PC-9 (cell line): ENCODE results near the gene EFCAB7. TPM values are rescaled to one million over a fixed set of nuclear protein-coding genes. Genes with fewer than 3 reads are reported as not detected.

Experiments
- BruUV-seq: library from RNA; stranded (reverse); fragments of 400-500 nt; replicated peaks from 2 replicates; lab custom pipeline; 2021; lab: Mats Ljungman, UMichigan
- CTCF ChIA-PET: fragments of 300-600 bp; sonication (Branson Sonifier 250); formaldehyde crosslinking; loops from one replicate; lab custom pipeline; 2022; ENCODE audit warnings: antibody characterized with exemption; lab: Charles Lee
- POLR2A ChIA-PET: fragments of 300-600 bp; sonication (Branson Sonifier 250); formaldehyde crosslinking; loops from one replicate; lab custom pipeline; 2022; ENCODE audit warnings: antibody characterized with exemption; ENCODE audit not compliant: unreplicated experiment; lab: Charles Lee
- DNase-seq, 2 experiments: peaks; one replicate each; pipeline versions ENCODE4 v3.0.0 to v3.0.0-alpha.2; 2015 to 2022; ENCODE audit warnings: mixed read lengths in 1 of 2
- H2AFZ ChIP-seq: fragments of 200-600 bp; sonication (generic); 2 replicates; pipeline ENCODE4 v1.8.1; 2017; ENCODE audit warnings: antibody characterized with exemption
- H3F3A ChIP-seq: fragments of 200-600 bp; sonication (generic); 2 replicates; pipeline ENCODE4 v1.8.1; 2017; ENCODE audit warnings: antibody characterized with exemption, mild to moderate bottlenecking, low read depth; ENCODE audit not compliant: insufficient read depth
- H3K27ac ChIP-seq: fragments of 200-600 bp; sonication (generic); 2 replicates; pipeline ENCODE4 v1.6.1; 2016; ENCODE audit warnings: mixed run types
- H3K27me3 ChIP-seq: fragments of 200-600 bp; sonication (generic); 2 replicates; pipeline ENCODE4 v1.6.1; 2016; ENCODE audit warnings: low read depth, mixed run types; ENCODE audit not compliant: insufficient read depth
- H3K36me3 ChIP-seq: fragments of 200-600 bp; sonication (generic); 2 replicates; pipeline ENCODE4 v1.6.1; 2016; ENCODE audit warnings: low read depth, mixed run types
- H3K4me1 ChIP-seq: fragments of 200-600 bp; sonication (generic); replicated peaks from 2 replicates; pipeline ENCODE4 v1.6.1; 2016; ENCODE audit warnings: mixed run types; ENCODE audit not compliant: insufficient read depth
- H3K4me2 ChIP-seq: fragments of 200-600 bp; sonication (generic); 2 replicates; pipeline ENCODE4 v1.6.1; 2017; ENCODE audit warnings: mixed run types
- H3K4me3 ChIP-seq: fragments of 200-600 bp; sonication (generic); 2 replicates; pipeline ENCODE4 v1.6.1; 2016; ENCODE audit warnings: mixed run types
- H3K79me2 ChIP-seq: fragments of 200-600 bp; sonication (generic); 2 replicates; pipeline ENCODE4 v1.6.1; 2017; ENCODE audit warnings: low read depth, mixed run types
- H3K9me2 ChIP-seq: fragments of 200-600 bp; sonication (generic); 2 replicates; pipeline ENCODE4 v1.8.1; 2017; ENCODE audit warnings: mild to moderate bottlenecking; ENCODE audit not compliant: insufficient read depth
- H3K9me3 ChIP-seq: fragments of 200-600 bp; sonication (generic); 2 replicates; pipeline ENCODE4 v1.8.1; 2016; ENCODE audit warnings: low read depth; ENCODE audit not compliant: insufficient read depth
- H4K20me1 ChIP-seq: fragments of 200-600 bp; sonication (generic); 2 replicates; pipeline ENCODE4 v1.8.1; 2017; ENCODE audit not compliant: insufficient read depth
- EZH2 ChIP-seq: fragments of 200-600 bp; sonication (generic); IDR thresholded peaks from 2 replicates; pipeline ENCODE4 v1.8.0; 2017; ENCODE audit warnings: antibody characterized with exemption, low read depth
- intact Hi-C: fragments of 100-400 bp; cut with micrococcal nuclease; formaldehyde crosslinking; loops from one replicate; pipeline ENCODE4 v1.10.0; 2022; ENCODE audit not compliant: unreplicated experiment
- total RNA-seq: library from RNA; stranded (reverse); gene quantifications from 2 replicates; pipeline ENCODE4 v1.2.3, GENCODE V29; 2021
- TF ChIP-seq, protein P1 (sequence below): fragments of 200-600 bp; sonication (generic); conservative IDR thresholded peaks from 2 replicates; pipeline ENCODE4 v1.6.1; 2017; ENCODE audit warnings: mixed run types, antibody characterized with exemption, mild to moderate bottlenecking, moderate library complexity

Gene EFCAB7
- total RNA-seq, 1 experiment from 2014 or later = 11.2 TPM

DNA sequence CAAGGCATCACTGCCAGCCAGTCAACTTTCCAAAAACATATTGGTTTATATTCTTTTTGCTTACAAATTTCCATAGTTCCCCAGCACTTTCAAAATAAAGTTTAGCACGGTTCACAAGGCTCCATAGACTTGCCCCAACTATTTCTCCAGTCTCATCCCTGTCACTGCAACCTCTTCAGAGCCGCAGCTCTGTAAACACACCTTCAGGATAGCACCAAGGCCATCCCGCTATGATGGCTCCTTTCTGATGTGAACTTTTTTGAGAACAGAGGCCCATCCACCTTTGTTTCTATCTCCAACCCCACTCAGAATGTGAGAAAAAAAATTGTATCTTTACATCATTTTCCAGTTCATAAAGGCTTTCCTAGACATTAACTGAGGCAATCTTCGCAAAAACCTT, 96.2 kb downstream of the EFCAB7 start:
- Histone ChIP-seq H3K4me3 (no peak overlapping the region), H3K4me2 (no peak overlapping the region), H3K9me3 (no peaks in the 10 kb centered on the region), H3K27ac (no peak overlapping the region), H3K9me2 (no peaks in the 10 kb centered on the region), H3K36me3 (0 out of 2 replicates have a peak, but pooled peaks cover 7% of the 10 kb centered on the region), H3F3A (peaks cover 6% of the 10 kb centered on the region; the same call in 1 of the 2 replicates), H4K20me1 (no peaks in the 10 kb centered on the region), H2AFZ (no peak overlapping the region), H3K27me3 (no peaks in the 10 kb centered on the region), H3K79me2 (peaks cover 39% of the 10 kb centered on the region), H3K4me1 (peaks cover 11% of the 10 kb centered on the region)
- ChIA-PET POLR2A (no interaction called here), CTCF (no interaction called here)
- intact Hi-C loops = loop anchor here (5.0 kb wide), 3 partner anchors 73 to 1203 kb away; no protein-coding TSS in a partner anchor
- TF ChIP-seq, protein P1, sequence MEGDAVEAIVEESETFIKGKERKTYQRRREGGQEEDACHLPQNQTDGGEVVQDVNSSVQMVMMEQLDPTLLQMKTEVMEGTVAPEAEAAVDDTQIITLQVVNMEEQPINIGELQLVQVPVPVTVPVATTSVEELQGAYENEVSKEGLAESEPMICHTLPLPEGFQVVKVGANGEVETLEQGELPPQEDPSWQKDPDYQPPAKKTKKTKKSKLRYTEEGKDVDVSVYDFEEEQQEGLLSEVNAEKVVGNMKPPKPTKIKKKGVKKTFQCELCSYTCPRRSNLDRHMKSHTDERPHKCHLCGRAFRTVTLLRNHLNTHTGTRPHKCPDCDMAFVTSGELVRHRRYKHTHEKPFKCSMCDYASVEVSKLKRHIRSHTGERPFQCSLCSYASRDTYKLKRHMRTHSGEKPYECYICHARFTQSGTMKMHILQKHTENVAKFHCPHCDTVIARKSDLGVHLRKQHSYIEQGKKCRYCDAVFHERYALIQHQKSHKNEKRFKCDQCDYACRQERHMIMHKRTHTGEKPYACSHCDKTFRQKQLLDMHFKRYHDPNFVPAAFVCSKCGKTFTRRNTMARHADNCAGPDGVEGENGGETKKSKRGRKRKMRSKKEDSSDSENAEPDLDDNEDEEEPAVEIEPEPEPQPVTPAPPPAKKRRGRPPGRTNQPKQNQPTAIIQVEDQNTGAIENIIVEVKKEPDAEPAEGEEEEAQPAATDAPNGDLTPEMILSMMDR = no peak
- TF ChIP-seq EZH2 = no peak
- no TSS peak for BruUV-seq
- DNase-seq = no peak

DNA sequence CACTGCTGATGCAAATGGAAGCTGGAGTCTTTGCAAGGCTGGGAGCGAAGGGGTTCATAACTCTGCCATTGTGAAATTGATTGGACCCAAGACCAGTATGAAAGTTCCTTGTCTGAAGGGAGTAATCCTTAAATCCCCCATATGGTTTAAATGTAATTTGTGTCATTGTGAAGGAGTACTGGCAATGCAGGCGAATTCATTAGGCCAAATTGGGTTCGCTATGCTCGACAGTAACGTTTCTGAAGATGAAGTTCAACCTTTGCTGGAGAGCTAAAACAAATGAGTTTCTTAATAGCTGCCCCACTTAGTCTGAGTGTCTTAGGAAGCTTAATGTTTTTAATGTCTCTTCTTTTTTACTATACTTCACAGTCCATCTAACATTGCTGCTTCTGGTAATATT, 97.3 kb downstream of the EFCAB7 start:
- Histone ChIP-seq H3K79me2 (peaks cover 40% of the 10 kb centered on the region), H3K36me3 (0 out of 2 replicates have a peak, but pooled peaks cover 7% of the 10 kb centered on the region), H3K27ac (no peak overlapping the region), H2AFZ (no peak overlapping the region), H3K4me1 (peaks cover 17% of the 10 kb centered on the region), H4K20me1 (no peaks in the 10 kb centered on the region), H3K27me3 (no peaks in the 10 kb centered on the region), H3K9me3 (no peaks in the 10 kb centered on the region), H3F3A (0 out of 2 replicates have a peak, but pooled peaks cover 7% of the 10 kb centered on the region), H3K4me2 (no peak overlapping the region), H3K9me2 (no peaks in the 10 kb centered on the region), H3K4me3 (no peak overlapping the region)
- no peak for TF ChIP-seq EZH2
- TF ChIP-seq, protein P1 = no peak
- ChIA-PET CTCF (no interaction called here), POLR2A (no interaction called here)
- no peak for DNase-seq
- intact Hi-C loops = no loop called here
- no TSS peak for BruUV-seq

DNA sequence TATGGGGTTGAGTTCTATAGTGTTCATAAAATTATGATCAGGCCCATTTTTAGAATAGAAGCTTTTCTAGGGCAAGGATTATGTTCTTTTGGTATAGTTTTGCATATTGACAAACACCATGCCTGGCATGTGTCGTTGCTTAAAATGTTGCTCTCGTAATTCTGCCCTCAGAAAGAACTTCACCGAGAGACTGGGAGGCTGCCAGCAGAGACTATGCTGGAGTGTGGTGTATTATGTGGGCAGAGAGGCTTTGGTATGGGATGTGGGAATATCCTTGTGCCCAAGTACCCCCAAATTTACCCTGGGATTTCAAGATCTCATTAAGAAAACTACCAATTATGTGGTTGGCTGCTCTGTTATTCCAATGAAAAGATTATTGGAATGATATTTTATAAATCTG, 97.8 kb downstream of the EFCAB7 start:
- H3K27me3 ChIP-seq = no peaks in the 10 kb centered on the region

More for the DNA sequence above, 97.8 kb downstream of the EFCAB7 start:
- DNase-seq = no peak
- ChIA-PET CTCF (no interaction called here), POLR2A (no interaction called here)
- Histone ChIP-seq H2AFZ (no peak overlapping the region), H3K9me2 (no peaks in the 10 kb centered on the region), H3K36me3 (0 out of 2 replicates have a peak, but pooled peaks cover 7% of the 10 kb centered on the region), H3K27ac (no peak overlapping the region), H3K9me3 (no peaks in the 10 kb centered on the region), H3K79me2 (peaks cover 39% of the 10 kb centered on the region), H3K4me1 (peaks cover 21% of the 10 kb centered on the region), H4K20me1 (no peaks in the 10 kb centered on the region), H3K4me2 (no peak overlapping the region), H3K4me3 (no peak overlapping the region), H3F3A (0 out of 2 replicates have a peak, but pooled peaks cover 7% of the 10 kb centered on the region)
- intact Hi-C loops = no loop called here
- no TSS peak for BruUV-seq
- no peak for TF ChIP-seq EZH2
- TF ChIP-seq, protein P1 = no peak
